ENCODE results near the gene PDZD4.

DNA sequence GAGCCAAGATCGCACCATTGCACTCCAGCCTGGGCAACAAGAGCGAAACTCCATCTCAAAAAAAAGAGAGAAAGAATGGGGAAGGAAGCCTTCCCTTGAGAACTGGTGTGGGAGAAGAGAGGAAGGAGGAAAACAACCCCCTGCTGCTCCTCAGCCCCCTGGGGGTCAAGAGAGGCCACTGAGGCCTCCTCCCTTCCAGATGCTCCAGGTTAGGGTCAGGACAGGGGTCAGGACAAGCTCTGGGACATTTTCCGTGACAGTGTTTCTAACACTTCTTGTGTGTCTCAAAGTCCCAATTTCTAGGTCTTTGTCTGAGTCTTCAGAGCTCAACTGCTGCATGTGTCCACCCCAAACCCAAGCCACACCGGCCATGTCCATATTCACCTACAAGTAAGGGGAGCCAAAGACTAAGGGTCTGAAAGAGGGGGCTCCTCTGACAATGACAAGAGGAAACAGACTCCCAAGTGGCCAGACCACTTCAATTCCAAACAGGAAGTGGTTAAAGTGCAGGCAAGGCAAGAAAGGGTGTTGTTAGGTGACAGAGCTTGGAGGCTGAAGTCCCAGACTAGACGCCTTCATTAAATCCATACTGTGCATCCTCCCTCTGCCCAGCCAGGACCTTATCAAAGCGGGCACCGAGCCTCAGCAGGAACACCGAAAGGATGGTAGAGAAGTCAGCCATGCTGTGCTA is 47.4 kb upstream of the PDZD4 start:
- TF ChIP-seq CTCF (IDR thresholded peaks at IDR 0.05) (no peak), SP1 (CRISPR knock-in tag; conservative IDR thresholded peaks at IDR 0.05) (no peak)
- TF ChIP-seq, protein P1, sequence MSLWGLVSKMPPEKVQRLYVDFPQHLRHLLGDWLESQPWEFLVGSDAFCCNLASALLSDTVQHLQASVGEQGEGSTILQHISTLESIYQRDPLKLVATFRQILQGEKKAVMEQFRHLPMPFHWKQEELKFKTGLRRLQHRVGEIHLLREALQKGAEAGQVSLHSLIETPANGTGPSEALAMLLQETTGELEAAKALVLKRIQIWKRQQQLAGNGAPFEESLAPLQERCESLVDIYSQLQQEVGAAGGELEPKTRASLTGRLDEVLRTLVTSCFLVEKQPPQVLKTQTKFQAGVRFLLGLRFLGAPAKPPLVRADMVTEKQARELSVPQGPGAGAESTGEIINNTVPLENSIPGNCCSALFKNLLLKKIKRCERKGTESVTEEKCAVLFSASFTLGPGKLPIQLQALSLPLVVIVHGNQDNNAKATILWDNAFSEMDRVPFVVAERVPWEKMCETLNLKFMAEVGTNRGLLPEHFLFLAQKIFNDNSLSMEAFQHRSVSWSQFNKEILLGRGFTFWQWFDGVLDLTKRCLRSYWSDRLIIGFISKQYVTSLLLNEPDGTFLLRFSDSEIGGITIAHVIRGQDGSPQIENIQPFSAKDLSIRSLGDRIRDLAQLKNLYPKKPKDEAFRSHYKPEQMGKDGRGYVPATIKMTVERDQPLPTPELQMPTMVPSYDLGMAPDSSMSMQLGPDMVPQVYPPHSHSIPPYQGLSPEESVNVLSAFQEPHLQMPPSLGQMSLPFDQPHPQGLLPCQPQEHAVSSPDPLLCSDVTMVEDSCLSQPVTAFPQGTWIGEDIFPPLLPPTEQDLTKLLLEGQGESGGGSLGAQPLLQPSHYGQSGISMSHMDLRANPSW (CRISPR knock-in tag; conservative IDR thresholded peaks at IDR 0.05; ENCODE audit: low read depth), result no peak

All from WTC11 (cell line).